IMR-90 (cell line): ENCODE data around the gene SLC18B1. TPM values are rescaled to one million over a fixed set of nuclear protein-coding genes. Genes with fewer than 3 reads are reported as not detected.
A peak's percentile ranks its signal among the peaks of the same experiment; 100 is the strongest.

Experiments used
- ATAC-seq: fragments of 200-7000 bp; cut with Tn5 transposase; 2 replicates; pipeline ENCODE4 v1.9.1; 2020; ENCODE audit warnings: low read depth, mild to moderate bottlenecking, moderate library complexity
- BruUV-seq: library from RNA; stranded (reverse); fragments of 400-500 nt; replicated peaks from 2 replicates; lab custom pipeline; 2021; lab: Mats Ljungman, UMichigan
- CTCF ChIA-PET: fragments of 300-600 bp; formaldehyde crosslinking; extraction: SDS; loops from one replicate; lab custom pipeline; 2021; ENCODE audit warnings: antibody characterized with exemption; lab: Yijun Ruan, JAX
- POLR2A ChIA-PET: fragments of 300-600 bp; sonication (Branson Sonifier 250); formaldehyde crosslinking; loops from one replicate; lab custom pipeline; 2022; ENCODE audit warnings: antibody characterized with exemption; ENCODE audit not compliant: unreplicated experiment; lab: Charles Lee
- DNase-seq: peaks from one replicate; pipeline ENCODE4 v3.0.0; 2013
- H2AFZ ChIP-seq: replicated peaks from 2 replicates; pipeline ENCODE3; 2013; ENCODE audit warnings: low read length, mild to moderate bottlenecking; ENCODE audit not compliant: poor library complexity
- H2AK5ac ChIP-seq: 2 replicates; pipeline ENCODE4 v1.6.1; 2013; ENCODE audit warnings: low read depth, low read length, inconsistent platforms
- H2AK9ac ChIP-seq: replicated peaks from 2 replicates; pipeline ENCODE3; 2013; ENCODE audit warnings: mild to moderate bottlenecking, low read depth, low read length, moderate library complexity; ENCODE audit not compliant: poor library complexity
- H2BK120ac ChIP-seq: 2 replicates; pipeline ENCODE4 v1.6.1; 2013; ENCODE audit warnings: low read depth, low read length, inconsistent platforms
- H2BK15ac ChIP-seq: 3 replicates; pipeline ENCODE4 v1.6.1; 2013; ENCODE audit warnings: low read depth, low read length, inconsistent platforms
- H2BK20ac ChIP-seq: 2 replicates; pipeline ENCODE4 v1.6.1; 2013; ENCODE audit warnings: low read depth, mild to moderate bottlenecking, inconsistent platforms, low read length, moderate library complexity
- H2BK5ac ChIP-seq: 2 replicates; pipeline ENCODE4 v1.6.1; 2013; ENCODE audit warnings: mild to moderate bottlenecking, low read depth, low read length, inconsistent platforms; ENCODE audit not compliant: poor library complexity, severe bottlenecking
- H3K14ac ChIP-seq: replicated peaks from 2 replicates; pipeline ENCODE4 v1.6.1; 2013; ENCODE audit warnings: low read depth, low read length, inconsistent platforms
- H3K18ac ChIP-seq: 2 replicates; pipeline ENCODE4 v1.6.1; 2013; ENCODE audit warnings: low read depth, low read length, control low read depth
- H3K23ac ChIP-seq: 2 replicates; pipeline ENCODE4 v1.6.1; 2013; ENCODE audit warnings: low read depth, low read length, inconsistent platforms
- H3K27ac ChIP-seq: 2 replicates; pipeline ENCODE4 v1.5.1; 2013; ENCODE audit warnings: mild to moderate bottlenecking, control low read depth, low read length; ENCODE audit not compliant: insufficient read depth
- H3K27me3 ChIP-seq: 2 replicates; pipeline ENCODE4 v1.6.1; 2013; ENCODE audit warnings: low read length; ENCODE audit not compliant: control insufficient read depth, insufficient read depth
- H3K36me3 ChIP-seq: 2 replicates; pipeline ENCODE4 v1.6.1; 2013; ENCODE audit warnings: low read length, mixed read lengths; ENCODE audit not compliant: control insufficient read depth, insufficient read depth
- H3K4ac ChIP-seq: 2 replicates; pipeline ENCODE4 v1.6.1; 2013; ENCODE audit warnings: low read depth, low read length, inconsistent platforms
- H3K4me1 ChIP-seq: 2 replicates; pipeline ENCODE4 v1.6.1; 2013; ENCODE audit warnings: low read length, mixed read lengths; ENCODE audit not compliant: control insufficient read depth, insufficient read depth
- H3K4me2 ChIP-seq: 2 replicates; pipeline ENCODE4 v1.6.1; 2013; ENCODE audit warnings: low read depth, mild to moderate bottlenecking, control low read depth, low read length, moderate library complexity
- H3K4me3 ChIP-seq: 2 replicates; pipeline ENCODE4 v1.5.1; 2013; ENCODE audit warnings: low read depth, mild to moderate bottlenecking, control low read depth, low read length, moderate library complexity; ENCODE audit not compliant: insufficient read depth
- H3K56ac ChIP-seq: 2 replicates; pipeline ENCODE4 v1.6.1; 2013; ENCODE audit warnings: low read length, inconsistent platforms; ENCODE audit not compliant: insufficient read depth; ENCODE audit errors: extremely low read depth
- H3K79me1 ChIP-seq, 2 experiments: 2 replicates each; pipeline ENCODE4 v1.6.1; 2013; ENCODE audit warnings: low read length in 2 of 2, inconsistent platforms in 1 of 2, low read depth in 1 of 2
- H3K9ac ChIP-seq: 2 replicates; pipeline ENCODE4 v1.6.1; 2013; ENCODE audit warnings: low read depth, low read length, control low read depth
- H3K9me1 ChIP-seq: 2 replicates; pipeline ENCODE4 v1.6.1; 2013; ENCODE audit warnings: low read length, inconsistent platforms; ENCODE audit not compliant: insufficient read depth
- H3K9me3 ChIP-seq: 2 replicates; pipeline ENCODE4 v1.6.1; 2013; ENCODE audit warnings: low read length; ENCODE audit not compliant: control insufficient read depth, insufficient read depth
- H4K20me1 ChIP-seq: 2 replicates; pipeline ENCODE4 v1.6.1; 2013; ENCODE audit warnings: low read length, inconsistent platforms; ENCODE audit not compliant: insufficient read depth
- H4K5ac ChIP-seq: 2 replicates; pipeline ENCODE4 v1.6.1; 2013; ENCODE audit warnings: mild to moderate bottlenecking, low read depth, low read length, control low read depth
- H4K8ac ChIP-seq, 2 experiments: 2 replicates each; pipeline ENCODE4 v1.6.1; 2013; ENCODE audit warnings: low read depth in 2 of 2, low read length in 2 of 2, control low read depth in 1 of 2, inconsistent platforms in 1 of 2
- H4K91ac ChIP-seq: 2 replicates; pipeline ENCODE4 v1.6.1; 2013; ENCODE audit warnings: low read depth, low read length, inconsistent platforms; ENCODE audit not compliant: insufficient read depth
- CHD1 ChIP-seq: IDR thresholded peaks from 2 replicates; pipeline ENCODE4 v1.6.1; 2012; ENCODE audit warnings: low read depth, low read length, improper control_type of control experiment
- MAFK ChIP-seq: IDR thresholded peaks from 2 replicates; pipeline ENCODE4 v1.6.1; 2012; ENCODE audit warnings: low read depth, low read length, improper control_type of control experiment
- RCOR1 ChIP-seq: IDR thresholded peaks from 2 replicates; pipeline ENCODE4 v1.6.1; 2012; ENCODE audit warnings: mild to moderate bottlenecking, low read length, improper control_type of control experiment; ENCODE audit not compliant: insufficient replicate concordance
- dilution Hi-C: fragments of 300-500 bp; cut with HindIII; formaldehyde crosslinking; loops from one replicate; pipeline ENCODE4 v1.14.3; 2018; ENCODE audit warnings: low sequenced_read_pairs; ENCODE audit not compliant: unreplicated experiment
- in situ Hi-C: fragments of 300-500 bp; cut with MboI; formaldehyde crosslinking; loops from 3 replicates; pipeline ENCODE4 v1.14.3; 2019; ENCODE audit warnings: low sequenced_read_pairs, inconsistent platforms, mixed read lengths
- intact Hi-C: fragments of 100-400 bp; cut with micrococcal nuclease; formaldehyde crosslinking; loops from 2 replicates; pipeline ENCODE4 v1.10.0; 2022
- polyA plus RNA-seq, 3 experiments: library from polyadenylated mRNA; depleted of rRNA; stranded (reverse); fragments of >200 nt; gene quantifications; 2 replicates each; pipeline ENCODE4 v1.2.3, GENCODE V29; 2012; ENCODE audit warnings: low replicate concordance in 1 of 3
- total RNA-seq: library from RNA; depleted of rRNA; stranded (reverse); fragments of >200 nt; gene quantifications from 2 replicates; pipeline ENCODE4 v1.2.3, GENCODE V29; 2012

Gene SLC18B1
- total and polyA plus RNA-seq, 2 of the 4 experiments (the other 2 are of a cell fraction) = 2.4 to 2.5 TPM

DNA sequence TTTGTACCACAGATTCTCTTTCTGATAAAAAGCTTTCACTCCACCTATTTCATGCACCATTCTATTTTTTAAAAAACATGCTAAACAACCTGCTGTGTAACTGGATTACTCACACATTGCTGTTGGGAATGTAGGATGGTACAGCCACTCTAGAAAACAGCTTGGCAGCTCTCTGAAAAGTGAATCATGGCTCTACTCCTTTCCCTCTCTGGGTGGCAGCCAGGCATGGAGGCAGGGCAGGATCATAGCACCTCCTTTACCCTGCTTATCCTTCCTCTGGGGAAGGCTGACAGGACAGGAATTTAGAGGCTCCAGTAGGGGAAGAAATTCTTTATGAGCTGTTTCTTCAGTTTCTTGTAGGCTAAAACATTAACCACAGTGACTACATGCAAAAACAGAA, 34.1 kb downstream of the SLC18B1 start:
- Histone ChIP-seq H2BK20ac (no peak overlapping the region), H4K20me1 (no peaks in the 10 kb centered on the region), H4K8ac (no peak overlapping the region), H2AK5ac (no peak overlapping the region), H3K4me2 (no peak overlapping the region), H3K4me3 (no peak overlapping the region), H3K4me1 (peaks cover 2% of the 10 kb centered on the region; the same call in 1 of the 2 replicates), H2AK9ac (no peak overlapping the region), H3K56ac (no peak overlapping the region), H4K5ac (no peak overlapping the region), H2BK5ac (no peak overlapping the region), H3K9ac (no peak overlapping the region), H4K91ac (no peak overlapping the region), H3K23ac (no peak overlapping the region), H3K14ac (no peak overlapping the region), H2AFZ (no peak overlapping the region), H3K36me3 (no peaks in the 10 kb centered on the region), H3K27me3 (no peaks in the 10 kb centered on the region), H3K9me3 (no peaks in the 10 kb centered on the region), H3K27ac (no peak overlapping the region), H3K9me1 (no peaks in the 10 kb centered on the region), H3K18ac (no peak overlapping the region), H3K79me1 (no peaks in the 10 kb centered on the region), H3K4ac (no peak overlapping the region), H2BK15ac (no peak overlapping the region), H2BK120ac (no peak overlapping the region)
- no TSS peak for BruUV-seq
- POLR2A ChIA-PET = interaction anchor here (0.6 to 1.5 kb wide), 3 partner anchors 50 to 94 kb away, joined by 4 to 9 read pairs (median 8); partner anchors contain the start of gene RPS12
- dilution Hi-C loops = no loop called here
- intact Hi-C loops = loop anchor here (1.0 kb wide), 1 partner anchor 47 kb away; no protein-coding TSS in a partner anchor
- CTCF ChIA-PET = interaction anchor here (1.0 to 2.4 kb wide), 4 partner anchors 19 to 97 kb away, joined by 3 to 8 read pairs (median 4); partner anchors contain the start of gene SLC18B1
- in situ Hi-C loops = loop anchor here (25.0 kb wide), 1 partner anchor 102 kb away; the partner anchor contains the start of gene TAAR1
- DNase-seq = peak; percentile 83
- TF ChIP-seq RCOR1 = no peak
- TF ChIP-seq CHD1 = no peak
- no peak for TF ChIP-seq MAFK
- ATAC-seq = peak; percentile 94
